Loucy (cell line): Measurements from ENCODE around the gene LIN52.

ENCODE experiments used
- H2AFZ ChIP-seq: fragments of 200-600 bp; sonication (generic); 2 replicates; pipeline ENCODE4 v1.6.0; 2016; ENCODE audit warnings: antibody characterized with exemption, mild to moderate bottlenecking, low read length, moderate library complexity
- H3F3A ChIP-seq: fragments of 200-600 bp; 2 replicates; pipeline ENCODE4 v1.6.0; 2016; ENCODE audit warnings: antibody characterized with exemption, low read depth, mild to moderate bottlenecking
- H3K27me3 ChIP-seq: fragments of 200-600 bp; sonication (generic); 2 replicates; pipeline ENCODE4 v1.6.1; 2014; ENCODE audit warnings: low read length, mild to moderate bottlenecking; ENCODE audit not compliant: insufficient read depth, poor library complexity, severe bottlenecking
- H3K36me3 ChIP-seq: fragments of 200-600 bp; sonication (generic); 2 replicates; pipeline ENCODE4 v1.6.1; 2016; ENCODE audit warnings: low read length; ENCODE audit not compliant: insufficient read depth
- H3K4me1 ChIP-seq: fragments of 200-600 bp; sonication (generic); 2 replicates; pipeline ENCODE4 v1.5.1; 2014; ENCODE audit warnings: low read length, mild to moderate bottlenecking; ENCODE audit not compliant: insufficient read depth, poor library complexity, severe bottlenecking
- H3K4me2 ChIP-seq: fragments of 200-600 bp; sonication (generic); 2 replicates; pipeline ENCODE4 v1.6.0; 2014; ENCODE audit warnings: antibody characterized with exemption, low read length, low read depth, mild to moderate bottlenecking; ENCODE audit not compliant: poor library complexity, severe bottlenecking
- H3K4me3 ChIP-seq: fragments of 200-600 bp; sonication (generic); 2 replicates; pipeline ENCODE4 v1.5.1; 2014; ENCODE audit warnings: low read length, mild to moderate bottlenecking, mixed read lengths; ENCODE audit not compliant: poor library complexity, severe bottlenecking
- H3K79me2 ChIP-seq: fragments of 200-600 bp; sonication (generic); 2 replicates; pipeline ENCODE4 v1.6.1; 2014; ENCODE audit warnings: low read length; ENCODE audit not compliant: insufficient read depth
- H3K9ac ChIP-seq: fragments of 200-600 bp; sonication (generic); 2 replicates; pipeline ENCODE4 v1.6.0; 2014; ENCODE audit warnings: mild to moderate bottlenecking, low read depth, low read length, moderate library complexity; ENCODE audit not compliant: poor library complexity, severe bottlenecking
- H3K9me2 ChIP-seq: fragments of 200-600 bp; sonication (generic); replicated peaks from 2 replicates; pipeline ENCODE4 v1.6.1; 2016; ENCODE audit warnings: low read depth, low read length, mixed read lengths
- H3K9me3 ChIP-seq: fragments of 200-600 bp; sonication (generic); 2 replicates; pipeline ENCODE4 v1.6.1; 2014; ENCODE audit warnings: mild to moderate bottlenecking, antibody characterized with exemption, low read length, low read depth; ENCODE audit not compliant: insufficient read depth
- H4K20me1 ChIP-seq: fragments of 200-600 bp; sonication (generic); 2 replicates; pipeline ENCODE4 v1.6.0; 2014; ENCODE audit warnings: antibody characterized with exemption, low read length, mild to moderate bottlenecking; ENCODE audit not compliant: insufficient read depth, poor library complexity, severe bottlenecking
- CTCF ChIP-seq: fragments of 200-600 bp; sonication (generic); conservative IDR thresholded peaks from 2 replicates; pipeline ENCODE4 v1.5.1; 2014; ENCODE audit warnings: mild to moderate bottlenecking, antibody characterized with exemption, low read length
- EZH2phosphoT487 ChIP-seq: fragments of 200-600 bp; IDR thresholded peaks from 2 replicates; pipeline ENCODE4 v1.6.1; 2018; ENCODE audit warnings: antibody characterized with exemption, mild to moderate bottlenecking, moderate library complexity, borderline replicate concordance

Gene LIN52

GRCh38 chr14:74127634-74128033, 42.9 kb downstream of the LIN52 start:
- no peaks in the 10 kb centered on the region for H3K9me2 ChIP-seq
- H3K4me3 ChIP-seq: no peak overlapping the region
- H3K9ac ChIP-seq: no peak overlapping the region
- H3K4me1 ChIP-seq: no peaks in the 10 kb centered on the region
- no peaks in the 10 kb centered on the region for H3K27me3 ChIP-seq
- 0 out of 2 replicates have a peak, but pooled peaks cover 4% of the 10 kb centered on the region for H3K9me3 ChIP-seq
- no peaks in the 10 kb centered on the region for H4K20me1 ChIP-seq
- H3F3A ChIP-seq: no peaks in the 10 kb centered on the region
- no peak overlapping the region for H3K4me2 ChIP-seq
- no peaks in the 10 kb centered on the region for H3K79me2 ChIP-seq
- H2AFZ ChIP-seq: no peak overlapping the region
- H3K36me3 ChIP-seq: no peaks in the 10 kb centered on the region
- TF ChIP-seq EZH2phosphoT487 (no peak), CTCF (no peak)

- Histone ChIP-seq H3K27me3 (no peaks in the 10 kb centered on the region), H3K79me2 (no peaks in the 10 kb centered on the region), H3K9ac (no peak overlapping the region), H3K4me3 (no peak overlapping the region), H4K20me1 (no peaks in the 10 kb centered on the region), H3K9me2 (no peaks in the 10 kb centered on the region), H3K4me2 (no peak overlapping the region), H2AFZ (no peak overlapping the region), H3F3A (no peaks in the 10 kb centered on the region), H3K9me3 (no peaks in the 10 kb centered on the region), H3K4me1 (peaks cover 10% of the 10 kb centered on the region), H3K36me3 (no peaks in the 10 kb centered on the region)
- TF ChIP-seq CTCF (no peak), EZH2phosphoT487 (no peak)
Observed at GRCh38 chr14:74133833-74134481, 49.2 kb downstream of the LIN52 start.

- no peaks in the 10 kb centered on the region for H3K79me2 ChIP-seq
- no peak for TF ChIP-seq CTCF
- TF ChIP-seq EZH2phosphoT487: no peak
- H3K9me3 ChIP-seq: no peaks in the 10 kb centered on the region
- no peaks in the 10 kb centered on the region for H4K20me1 ChIP-seq
- no peaks in the 10 kb centered on the region for H3K9me2 ChIP-seq
- H3K4me1 ChIP-seq: peaks cover 10% of the 10 kb centered on the region
- no peaks in the 10 kb centered on the region for H3K36me3 ChIP-seq
- H3K4me3 ChIP-seq: no peak overlapping the region
- no peaks in the 10 kb centered on the region for H3F3A ChIP-seq
- H3K27me3 ChIP-seq: no peaks in the 10 kb centered on the region
- no peak overlapping the region for H2AFZ ChIP-seq
- H3K9ac ChIP-seq: no peak overlapping the region
- no peak overlapping the region for H3K4me2 ChIP-seq
Observed at GRCh38 chr14:74134484-74134883, 49.7 kb downstream of the LIN52 start.
